Mucosa of stomach (tissue), 1 donor: ENCODE results near the gene ZER1.
"Not testable (repeated sequence)": the region's sequence is repeated elsewhere in the genome, so short reads cannot be mapped to it uniquely, and the experiment has no call there.

ENCODE experiments used
- H3K27me3 ChIP-seq: one replicate; pipeline ENCODE4 v1.7.0; 2013; ENCODE audit warnings: mild to moderate bottlenecking, low read length; ENCODE audit not compliant: control insufficient read depth, insufficient read depth
- H3K36me3 ChIP-seq: one replicate; pipeline ENCODE4 v1.7.0; 2013; ENCODE audit warnings: low read length; ENCODE audit not compliant: control insufficient read depth, insufficient read depth
- H3K4me1 ChIP-seq: one replicate; pipeline ENCODE4 v1.7.0; 2013; ENCODE audit warnings: mild to moderate bottlenecking, low read length; ENCODE audit not compliant: control insufficient read depth, insufficient read depth
- H3K4me3 ChIP-seq: one replicate; pipeline ENCODE4 v1.7.0; 2013; ENCODE audit warnings: low read length
- H3K9ac ChIP-seq: one replicate; pipeline ENCODE4 v1.7.0; 2013; ENCODE audit warnings: mild to moderate bottlenecking, low read length, moderate library complexity
- H3K9me3 ChIP-seq: one replicate; pipeline ENCODE4 v1.7.0; 2013; ENCODE audit warnings: mild to moderate bottlenecking, low read length, moderate library complexity; ENCODE audit not compliant: control insufficient read depth
- donor health status: Pancreatic carcinoma.

Gene ZER1

GRCh38 chr9:128782669-128783068 lies 10.9 kb upstream of the ZER1 start:
- Histone ChIP-seq H3K36me3 (no peaks in the 10 kb centered on the region), H3K4me3 (no peak overlapping the region), H3K27me3 (no peaks in the 10 kb centered on the region), H3K4me1 (peaks cover 6% of the 10 kb centered on the region), H3K9ac (no peak overlapping the region), H3K9me3 (no peaks in the 10 kb centered on the region)

GRCh38 chr9:128781187-128782070 lies 9.7 kb upstream of the ZER1 start:
- H3K9ac ChIP-seq = no peak overlapping the region
- no peaks in the 10 kb centered on the region for H3K9me3 ChIP-seq
- H3K4me3 ChIP-seq = no peak overlapping the region

GRCh38 chr9:128780093-128780492 lies 8.4 kb upstream of the ZER1 start:
- H3K27me3 ChIP-seq, H3K9ac ChIP-seq, H3K9me3 ChIP-seq, H3K4me1 ChIP-seq, H3K36me3 ChIP-seq, H3K4me3 ChIP-seq: not testable (repeated sequence)

More at GRCh38 chr9:128781187-128782070, 9.7 kb upstream of the ZER1 start:
- Histone ChIP-seq H3K36me3 (no peaks in the 10 kb centered on the region), H3K27me3 (no peaks in the 10 kb centered on the region), H3K4me1 (peaks cover 2% of the 10 kb centered on the region)

- no peak overlapping the region for H3K9ac ChIP-seq
- no peaks in the 10 kb centered on the region for H3K27me3 ChIP-seq
- peaks cover 14% of the 10 kb centered on the region for H3K4me1 ChIP-seq
- H3K9me3 ChIP-seq = no peaks in the 10 kb centered on the region
- no peaks in the 10 kb centered on the region for H3K36me3 ChIP-seq
- no peak overlapping the region for H3K4me3 ChIP-seq
These were observed 3.1 kb upstream of the ZER1 start for GRCh38 chr9:128774804-128775203.

- H3K4me3 ChIP-seq = no peak overlapping the region
- H3K9ac ChIP-seq = no peak overlapping the region
- H3K36me3 ChIP-seq = no peaks in the 10 kb centered on the region
- no peaks in the 10 kb centered on the region for H3K27me3 ChIP-seq
- no peaks in the 10 kb centered on the region for H3K9me3 ChIP-seq
- H3K4me1 ChIP-seq = peaks cover 14% of the 10 kb centered on the region
These were observed 1.3 kb upstream of the ZER1 start for GRCh38 chr9:128773049-128773448.

- Histone ChIP-seq H3K27me3 (no peaks in the 10 kb centered on the region), H3K9me3 (no peaks in the 10 kb centered on the region), H3K9ac (peak overlapping the region; percentile 98), H3K4me1 (peaks cover 14% of the 10 kb centered on the region), H3K36me3 (peaks cover 6% of the 10 kb centered on the region), H3K4me3 (peak overlapping the region; percentile 97)
These were observed 519 bp downstream of the ZER1 start for GRCh38 chr9:128771094-128771721.

- peak overlapping the region; percentile 97 for H3K4me3 ChIP-seq
- H3K9ac ChIP-seq = peak overlapping the region; percentile 98
- peaks cover 6% of the 10 kb centered on the region for H3K36me3 ChIP-seq
- no peaks in the 10 kb centered on the region for H3K27me3 ChIP-seq
- no peaks in the 10 kb centered on the region for H3K9me3 ChIP-seq
- peaks cover 14% of the 10 kb centered on the region for H3K4me1 ChIP-seq
These were observed 1.3 kb downstream of the ZER1 start for GRCh38 chr9:128770286-128771030.

- Histone ChIP-seq H3K9ac (no peak overlapping the region), H3K4me3 (no peak overlapping the region), H3K9me3 (no peaks in the 10 kb centered on the region), H3K4me1 (peaks cover 14% of the 10 kb centered on the region), H3K36me3 (peaks cover 6% of the 10 kb centered on the region), H3K27me3 (no peaks in the 10 kb centered on the region)
These were observed 3.1 kb downstream of the ZER1 start for GRCh38 chr9:128768606-128769005.

GRCh38 chr9:128765499-128765898 lies 6.2 kb downstream of the ZER1 start:
- H3K27me3 ChIP-seq = no peaks in the 10 kb centered on the region
- no peak overlapping the region for H3K4me3 ChIP-seq
- peaks cover 6% of the 10 kb centered on the region for H3K36me3 ChIP-seq
- peaks cover 15% of the 10 kb centered on the region for H3K4me1 ChIP-seq
- no peak overlapping the region for H3K9ac ChIP-seq
- H3K9me3 ChIP-seq = no peaks in the 10 kb centered on the region

GRCh38 chr9:128764361-128764760 lies 7.4 kb downstream of the ZER1 start:
- H3K4me3 ChIP-seq = no peak overlapping the region
- H3K9ac ChIP-seq = no peak overlapping the region
- H3K4me1 ChIP-seq = peaks cover 8% of the 10 kb centered on the region
- H3K36me3 ChIP-seq = peaks cover 6% of the 10 kb centered on the region
- no peaks in the 10 kb centered on the region for H3K27me3 ChIP-seq
- no peaks in the 10 kb centered on the region for H3K9me3 ChIP-seq

- Histone ChIP-seq H3K9me3 (no peaks in the 10 kb centered on the region), H3K9ac (peak overlapping the region; percentile 16), H3K36me3 (peaks cover 6% of the 10 kb centered on the region), H3K4me1 (peaks cover 8% of the 10 kb centered on the region), H3K4me3 (no peak overlapping the region), H3K27me3 (no peaks in the 10 kb centered on the region)
These were observed 8.9 kb downstream of the ZER1 start for GRCh38 chr9:128762671-128763449.
